ENCODE data around the gene PARD6A. TPM values are rescaled to one million over a fixed set of nuclear protein-coding genes. Genes with fewer than 3 reads are reported as not detected.

Gene PARD6A
- total RNA-seq, 4 donors from 2014 or later: 2.3 to 4.3 (median 3.4) TPM

- TF ChIP-seq POLR2A (IDR thresholded peaks at IDR 0.05) (no peak), CTCF (IDR thresholded peaks at IDR 0.05) (no peak), EP300 (IDR thresholded peaks at IDR 0.05) (no peak), POLR2AphosphoS5 (IDR thresholded peaks at IDR 0.05) (no peak)
- H3K9me3 ChIP-seq: no peaks in the 10 kb centered on the region
- no peak for DNase-seq (ENCODE audit: low spot score in 2 of 2)
- peaks cover 14% of the 10 kb centered on the region for H3K36me3 ChIP-seq
- WGBS: 74% methylated on average over 5 of the region's 5 CpGs
- peaks cover 43% of the 10 kb centered on the region for H3K4me1 ChIP-seq
- no peaks in the 10 kb centered on the region for H3K27me3 ChIP-seq
- H3K4me3 ChIP-seq: peak overlapping the region; percentile 91
- H3K27ac ChIP-seq: no peak overlapping the region
Measured at GRCh38 chr16:67665598-67665997, 4.8 kb downstream of the PARD6A start.

GRCh38 chr16:67666032-67666551, 5.3 kb downstream of the PARD6A start:
- H3K27me3 ChIP-seq: no peaks in the 10 kb centered on the region
- DNase-seq (ENCODE audit: low spot score in 2 of 2): peak in 1 of 2 donors; percentile 77
- no peak for TF ChIP-seq POLR2A (IDR thresholded peaks at IDR 0.05)
- no peak for TF ChIP-seq EP300 (IDR thresholded peaks at IDR 0.05)
- TF ChIP-seq POLR2AphosphoS5 (IDR thresholded peaks at IDR 0.05): no peak
- no peak for TF ChIP-seq CTCF (IDR thresholded peaks at IDR 0.05)
- no peaks in the 10 kb centered on the region for H3K9me3 ChIP-seq
- peak overlapping the region; percentile 91 for H3K4me3 ChIP-seq
- 0% methylated on average over 2 of the region's 46 CpGs for WGBS
- H3K4me1 ChIP-seq: peaks cover 40% of the 10 kb centered on the region
- H3K36me3 ChIP-seq: peaks cover 14% of the 10 kb centered on the region
- peak overlapping the region; percentile 83 for H3K27ac ChIP-seq

- no peaks in the 10 kb centered on the region for H3K27me3 ChIP-seq
- peaks cover 33% of the 10 kb centered on the region for H3K4me1 ChIP-seq
- peak; percentile 90 to 92 for DNase-seq (ENCODE audit: low spot score in 2 of 2)
- 2% methylated on average over 13 of the region's 78 CpGs for WGBS
- peak within 1 kb of the TSS; percentile 83 for H3K27ac ChIP-seq
- peak within 1 kb of the TSS; percentile 91 for H3K4me3 ChIP-seq
- TF ChIP-seq POLR2A (IDR thresholded peaks at IDR 0.05) (no peak), POLR2AphosphoS5 (IDR thresholded peaks at IDR 0.05) (peak in 1 of 3 donors; percentile 9)
- H3K36me3 ChIP-seq: peaks cover 14% of the 10 kb centered on the region
- H3K9me3 ChIP-seq: no peaks in the 10 kb centered on the region
Measured at GRCh38 chr16:67666559-67667452, 6.0 kb downstream of the PARD6A start, which contains the start of the genes C16orf86 and ENKD1. Gene C16orf86 (plus strand): TSS chr16:67666814. CDS start chr16:67666971, 157 bp downstream. Gene ENKD1 (minus strand): TSS chr16:67666750. CDS start chr16:67666442, 308 bp downstream.

DNA sequence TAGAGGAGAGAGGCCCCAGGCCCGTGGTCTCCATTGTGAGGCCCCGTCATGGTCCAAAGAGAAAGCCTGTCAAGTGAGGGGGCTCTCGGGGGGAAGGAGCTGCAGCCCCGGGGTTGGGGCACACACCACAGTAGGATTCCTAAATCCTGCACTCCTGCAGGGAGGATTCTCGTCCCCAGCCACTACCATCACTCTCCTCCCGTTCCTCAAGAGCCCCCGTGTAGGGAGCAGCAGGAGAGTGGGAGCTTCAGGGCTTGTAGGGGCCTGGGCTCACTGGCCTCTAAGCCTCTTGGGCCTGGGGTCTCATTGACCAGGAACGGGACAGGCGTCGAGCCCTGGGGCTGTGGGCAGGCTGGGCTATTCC, 6.7 kb downstream of the PARD6A start:
- Histone ChIP-seq H3K27ac (peak overlapping the region; percentile 83), H3K27me3 (no peaks in the 10 kb centered on the region), H3K4me1 (peaks cover 36% of the 10 kb centered on the region), H3K9me3 (no peaks in the 10 kb centered on the region), H3K36me3 (peaks cover 13% of the 10 kb centered on the region), H3K4me3 (peak overlapping the region; percentile 91)
- DNase-seq (ENCODE audit: low spot score in 2 of 2): no peak
- TF ChIP-seq POLR2A (IDR thresholded peaks at IDR 0.05) (no peak), EP300 (IDR thresholded peaks at IDR 0.05) (no peak), POLR2AphosphoS5 (IDR thresholded peaks at IDR 0.05) (no peak), CTCF (IDR thresholded peaks at IDR 0.05) (no peak)
- WGBS: 9% methylated on average over 4 of the region's 10 CpGs

DNA sequence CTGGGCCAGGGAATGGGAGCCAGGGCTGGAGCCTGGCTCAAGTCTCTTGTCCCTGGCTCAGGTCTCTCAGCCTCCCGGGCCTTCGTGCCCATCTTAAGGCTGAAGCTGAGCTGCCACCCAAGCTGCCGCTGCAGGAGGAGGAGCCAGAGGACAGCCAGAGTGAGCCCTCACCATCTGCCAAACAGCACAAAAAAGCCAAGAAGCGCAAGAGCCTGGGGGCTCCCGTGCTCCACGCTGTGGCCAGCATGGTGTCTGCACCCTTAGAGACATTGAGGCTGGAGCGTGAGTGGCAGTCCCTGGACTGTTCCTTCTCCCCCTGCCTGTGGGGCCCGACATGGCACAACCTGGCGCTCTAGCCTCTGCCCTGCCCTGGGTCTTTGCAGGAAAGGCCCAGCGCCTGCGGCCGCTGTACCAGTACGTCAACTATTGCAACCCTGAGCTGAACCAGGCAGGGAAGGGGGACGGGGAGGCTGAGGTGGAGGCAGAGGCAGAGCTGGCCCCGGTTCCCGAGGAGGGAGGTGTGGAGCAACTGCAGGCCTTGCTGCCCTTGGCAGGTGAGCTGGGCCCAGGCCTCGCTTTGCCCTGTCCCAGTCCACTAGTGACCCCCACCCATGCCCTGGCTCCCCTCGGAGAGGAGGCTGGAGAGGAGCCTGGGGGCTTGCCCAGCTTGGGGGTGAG, 7.2 kb downstream of the PARD6A start:
- WGBS: 18% methylated on average over 10 of the region's 18 CpGs
- H3K27ac ChIP-seq: peak overlapping the region; percentile 83
- H3K36me3 ChIP-seq: peaks cover 9% of the 10 kb centered on the region
- H3K27me3 ChIP-seq: no peaks in the 10 kb centered on the region
- peaks cover 40% of the 10 kb centered on the region for H3K4me1 ChIP-seq
- DNase-seq (ENCODE audit: low spot score in 2 of 2): peak in 1 of 2 donors; percentile 93
- TF ChIP-seq EP300 (IDR thresholded peaks at IDR 0.05): no peak
- TF ChIP-seq POLR2A (IDR thresholded peaks at IDR 0.05): no peak
- TF ChIP-seq POLR2AphosphoS5 (IDR thresholded peaks at IDR 0.05): no peak
- peak; percentile 80 to 91 for TF ChIP-seq CTCF (IDR thresholded peaks at IDR 0.05)
- no peaks in the 10 kb centered on the region for H3K9me3 ChIP-seq
- H3K4me3 ChIP-seq: peak overlapping the region; percentile 91
